Astrocyte (in vitro differentiated cells and primary cell): ENCODE results near the gene SUPT20H. TPM values are rescaled to one million over a fixed set of nuclear protein-coding genes. Genes with fewer than 3 reads are reported as not detected.

Experiments used
- DNase-seq: peaks from one replicate; pipeline ENCODE4 v3.0.0-alpha.2; 2010; ENCODE audit warnings: low read depth
- FAIRE-seq: peaks from 2 replicates; lab custom pipeline; 2011; peaks lifted over from hg19 to GRCh38; lab: Jason Lieb, UNC
- H2AFZ ChIP-seq: 2 replicates; pipeline ENCODE4 v1.6.0; 2012; ENCODE audit warnings: low read depth, low read length, inconsistent platforms
- H3K27ac ChIP-seq: 2 replicates; pipeline ENCODE4 v1.5.1; 2011; ENCODE audit warnings: low read depth, low read length, inconsistent platforms
- H3K27me3 ChIP-seq: 2 replicates; pipeline ENCODE4 v1.6.0; 2011; ENCODE audit warnings: low read length, inconsistent platforms; ENCODE audit not compliant: insufficient read depth
- H3K36me3 ChIP-seq: 2 replicates; pipeline ENCODE4 v1.5.1; 2011; ENCODE audit warnings: low read length, inconsistent platforms; ENCODE audit not compliant: insufficient read depth
- H3K4me1 ChIP-seq: 2 replicates; pipeline ENCODE4 v1.5.1; 2011; ENCODE audit warnings: low read length, inconsistent platforms; ENCODE audit not compliant: insufficient read depth
- H3K4me2 ChIP-seq: 2 replicates; pipeline ENCODE4 v1.6.0; 2012; ENCODE audit warnings: low read length, inconsistent platforms
- H3K4me3 ChIP-seq: 2 replicates; pipeline ENCODE4 v1.5.1; 2011; ENCODE audit warnings: low read depth, mild to moderate bottlenecking, low read length, inconsistent platforms; ENCODE audit not compliant: insufficient read depth
- H3K79me2 ChIP-seq: 2 replicates; pipeline ENCODE4 v1.6.0; 2012; ENCODE audit warnings: mild to moderate bottlenecking, low read length, inconsistent platforms; ENCODE audit not compliant: insufficient read depth
- H3K9ac ChIP-seq: 2 replicates; pipeline ENCODE4 v1.6.0; 2012; ENCODE audit warnings: mild to moderate bottlenecking, low read length, inconsistent platforms
- H3K9me3 ChIP-seq: 2 replicates; pipeline ENCODE4 v1.5.1; 2012; ENCODE audit warnings: low read depth, mild to moderate bottlenecking, low read length, inconsistent platforms; ENCODE audit not compliant: insufficient read depth
- H4K20me1 ChIP-seq: 2 replicates; pipeline ENCODE4 v1.6.0; 2012; ENCODE audit warnings: low read length, inconsistent platforms; ENCODE audit not compliant: insufficient read depth
- H3K27ac Mint-ChIP-seq: one replicate; pipeline ENCODE4 v1.8.0; 2021; ENCODE audit warnings: mild to moderate bottlenecking, mixed read lengths; ENCODE audit not compliant: unreplicated experiment
- H3K27me3 Mint-ChIP-seq: one replicate; pipeline ENCODE4 v1.8.0; 2021; ENCODE audit warnings: low read depth, mixed read lengths; ENCODE audit not compliant: unreplicated experiment
- H3K36me3 Mint-ChIP-seq: one replicate; pipeline ENCODE4 v1.8.0; 2021; ENCODE audit warnings: low read depth, mixed read lengths; ENCODE audit not compliant: unreplicated experiment
- H3K4me1 Mint-ChIP-seq: one replicate; pipeline ENCODE4 v1.8.0; 2021; ENCODE audit warnings: low read depth, mixed read lengths; ENCODE audit not compliant: unreplicated experiment
- H3K4me3 Mint-ChIP-seq: one replicate; pipeline ENCODE4 v1.8.0; 2021; ENCODE audit warnings: mild to moderate bottlenecking, moderate library complexity, mixed read lengths; ENCODE audit not compliant: unreplicated experiment
- H3K9me3 Mint-ChIP-seq: one replicate; pipeline ENCODE4 v1.8.0; 2021; ENCODE audit warnings: mild to moderate bottlenecking, mixed read lengths; ENCODE audit not compliant: unreplicated experiment
- EZH2 ChIP-seq: IDR thresholded peaks from 2 replicates; pipeline ENCODE4 v1.6.1; 2012; ENCODE audit warnings: mild to moderate bottlenecking, low read length, inconsistent platforms; ENCODE audit not compliant: insufficient read depth
- total RNA-seq: library from RNA; stranded (reverse); gene quantifications from 2 replicates; pipeline ENCODE4 v1.2.1, GENCODE V29; 2021
- TF ChIP-seq, protein P1 (sequence below): IDR thresholded peaks from 2 replicates; pipeline ENCODE4 v1.5.1; 2011; ENCODE audit warnings: low read depth, mild to moderate bottlenecking, inconsistent platforms, low read length, moderate library complexity; ENCODE audit not compliant: insufficient read depth

SUPT20H gene
- total RNA-seq, 1 donor from 2014 or later, result 87.7 TPM

- Histone ChIP-seq H3K4me1 (no peaks in the 10 kb centered on the region), H3K36me3 (no peaks in the 10 kb centered on the region), H4K20me1 (no peaks in the 10 kb centered on the region), H3K4me2 (no peak overlapping the region), H3K27me3 (no peaks in the 10 kb centered on the region), H3K27ac (no peak overlapping the region), H3K79me2 (no peaks in the 10 kb centered on the region), H3K4me3 (no peak overlapping the region), H2AFZ (no peak overlapping the region), H3K9me3 (no peaks in the 10 kb centered on the region), H3K9ac (no peak overlapping the region)
- no peak for TF ChIP-seq EZH2
- TF ChIP-seq, protein P1, sequence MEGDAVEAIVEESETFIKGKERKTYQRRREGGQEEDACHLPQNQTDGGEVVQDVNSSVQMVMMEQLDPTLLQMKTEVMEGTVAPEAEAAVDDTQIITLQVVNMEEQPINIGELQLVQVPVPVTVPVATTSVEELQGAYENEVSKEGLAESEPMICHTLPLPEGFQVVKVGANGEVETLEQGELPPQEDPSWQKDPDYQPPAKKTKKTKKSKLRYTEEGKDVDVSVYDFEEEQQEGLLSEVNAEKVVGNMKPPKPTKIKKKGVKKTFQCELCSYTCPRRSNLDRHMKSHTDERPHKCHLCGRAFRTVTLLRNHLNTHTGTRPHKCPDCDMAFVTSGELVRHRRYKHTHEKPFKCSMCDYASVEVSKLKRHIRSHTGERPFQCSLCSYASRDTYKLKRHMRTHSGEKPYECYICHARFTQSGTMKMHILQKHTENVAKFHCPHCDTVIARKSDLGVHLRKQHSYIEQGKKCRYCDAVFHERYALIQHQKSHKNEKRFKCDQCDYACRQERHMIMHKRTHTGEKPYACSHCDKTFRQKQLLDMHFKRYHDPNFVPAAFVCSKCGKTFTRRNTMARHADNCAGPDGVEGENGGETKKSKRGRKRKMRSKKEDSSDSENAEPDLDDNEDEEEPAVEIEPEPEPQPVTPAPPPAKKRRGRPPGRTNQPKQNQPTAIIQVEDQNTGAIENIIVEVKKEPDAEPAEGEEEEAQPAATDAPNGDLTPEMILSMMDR, result no peak
- DNase-seq (no peak), FAIRE-seq (no peak)
- Mint-ChIP-seq H3K4me1 (no peaks in the 10 kb centered on the region), H3K4me3 (no peak overlapping the region), H3K27me3 (peaks cover 5% of the 10 kb centered on the region), H3K36me3 (no peaks in the 10 kb centered on the region), H3K27ac (no peak overlapping the region), H3K9me3 (no peaks in the 10 kb centered on the region)
Measured at GRCh38 chr13:37069597-37070103, 10.2 kb upstream of the SUPT20H start.

DNA sequence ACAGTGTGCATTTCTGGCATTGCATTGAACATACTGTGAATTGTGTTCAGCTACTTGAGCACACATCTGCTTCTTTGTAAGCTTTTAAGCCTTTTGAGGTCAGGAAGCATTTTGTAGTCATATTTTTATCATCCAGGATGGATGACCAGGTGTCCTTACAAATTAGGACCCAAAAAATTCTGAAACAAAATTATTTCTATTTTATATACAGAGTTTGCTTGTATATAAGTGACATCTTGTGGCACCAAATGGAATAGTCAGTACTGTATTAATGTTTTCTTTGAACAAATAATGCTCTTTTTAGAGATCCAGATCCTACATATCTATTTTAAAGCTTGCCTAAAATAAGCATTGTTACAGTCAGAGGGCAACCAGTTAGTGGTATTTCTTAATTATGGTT, 9.5 kb upstream of the SUPT20H start:
- H3K9me3 ChIP-seq, result no peaks in the 10 kb centered on the region
- H3K9me3 Mint-ChIP-seq, result no peaks in the 10 kb centered on the region
- no peaks in the 10 kb centered on the region for H3K27me3 ChIP-seq
- no peaks in the 10 kb centered on the region for H3K4me1 Mint-ChIP-seq
- H2AFZ ChIP-seq, result no peak overlapping the region
- TF ChIP-seq EZH2, result no peak
- TF ChIP-seq, protein P1, result peak; percentile 16
- H3K4me3 Mint-ChIP-seq, result no peak overlapping the region
- no peak overlapping the region for H3K27ac Mint-ChIP-seq
- H3K4me1 ChIP-seq, result no peaks in the 10 kb centered on the region
- H3K36me3 Mint-ChIP-seq, result no peaks in the 10 kb centered on the region
- H3K27ac ChIP-seq, result no peak overlapping the region
- no peaks in the 10 kb centered on the region for H3K79me2 ChIP-seq
- H3K27me3 Mint-ChIP-seq, result peaks cover 5% of the 10 kb centered on the region
- no peak overlapping the region for H3K9ac ChIP-seq
- no peak overlapping the region for H3K4me2 ChIP-seq
- DNase-seq, result no peak
- FAIRE-seq, result peak; percentile 62
- no peaks in the 10 kb centered on the region for H4K20me1 ChIP-seq
- no peak overlapping the region for H3K4me3 ChIP-seq
- no peaks in the 10 kb centered on the region for H3K36me3 ChIP-seq

GRCh38 chr13:37067874-37068273, 8.4 kb upstream of the SUPT20H start:
- no peak overlapping the region for H3K27ac Mint-ChIP-seq
- TF ChIP-seq EZH2, result no peak
- TF ChIP-seq, protein P1, result no peak
- Histone ChIP-seq H3K9me3 (no peaks in the 10 kb centered on the region), H3K4me2 (no peak overlapping the region), H3K36me3 (no peaks in the 10 kb centered on the region), H3K27me3 (no peaks in the 10 kb centered on the region), H4K20me1 (no peaks in the 10 kb centered on the region), H3K27ac (no peak overlapping the region), H3K9ac (no peak overlapping the region), H2AFZ (no peak overlapping the region), H3K79me2 (no peaks in the 10 kb centered on the region), H3K4me1 (no peaks in the 10 kb centered on the region), H3K4me3 (no peak overlapping the region)
- H3K4me1 Mint-ChIP-seq, result no peaks in the 10 kb centered on the region
- no peak overlapping the region for H3K4me3 Mint-ChIP-seq
- H3K36me3 Mint-ChIP-seq, result no peaks in the 10 kb centered on the region
- H3K9me3 Mint-ChIP-seq, result no peaks in the 10 kb centered on the region
- H3K27me3 Mint-ChIP-seq, result peaks cover 5% of the 10 kb centered on the region
- no peak for FAIRE-seq
- no peak for DNase-seq
